Endothelial cell (in vitro differentiated cells): ENCODE data around the gene BNC2. TPM values are rescaled to one million over a fixed set of nuclear protein-coding genes. Genes with fewer than 3 reads are reported as not detected.

ENCODE experiments used
- DNase-seq: peaks from one replicate; pipeline ENCODE4 v3.0.0; 2021; ENCODE audit warnings: low spot score
- H3K27ac Mint-ChIP-seq: one replicate; pipeline ENCODE4 v1.8.0; 2021; ENCODE audit warnings: mixed read lengths, inconsistent platforms; ENCODE audit not compliant: unreplicated experiment
- H3K27me3 Mint-ChIP-seq: one replicate; pipeline ENCODE4 v1.8.0; 2021; ENCODE audit warnings: mild to moderate bottlenecking, moderate library complexity, mixed read lengths, inconsistent platforms; ENCODE audit not compliant: unreplicated experiment
- H3K36me3 Mint-ChIP-seq: one replicate; pipeline ENCODE4 v1.8.0; 2021; ENCODE audit warnings: mild to moderate bottlenecking, low read depth, mixed read lengths, inconsistent platforms; ENCODE audit not compliant: unreplicated experiment
- H3K4me1 Mint-ChIP-seq: one replicate; pipeline ENCODE4 v1.8.0; 2021; ENCODE audit warnings: mild to moderate bottlenecking, mixed read lengths, inconsistent platforms; ENCODE audit not compliant: unreplicated experiment
- H3K4me3 Mint-ChIP-seq: one replicate; pipeline ENCODE4 v1.8.0; 2021; ENCODE audit warnings: mild to moderate bottlenecking, mixed read lengths, inconsistent platforms; ENCODE audit not compliant: unreplicated experiment
- H3K9me3 Mint-ChIP-seq: one replicate; pipeline ENCODE4 v1.8.0; 2021; ENCODE audit warnings: mixed read lengths, inconsistent platforms; ENCODE audit not compliant: unreplicated experiment
- total RNA-seq: library from RNA; stranded (reverse); fragmentation: NEBNext Ultra II Directional; extraction: Animal tissue kit (Norgen Biotek cat#: 25700); gene quantifications from one replicate; pipeline ENCODE4 v1.2.1, GENCODE V29; 2021; ENCODE audit not compliant: unreplicated experiment
- TF ChIP-seq, protein P1 (sequence below): fragments of 200-600 bp; sonication (generic); IDR thresholded peaks from one replicate; pipeline ENCODE4 v1.5.0; 2021; ENCODE audit warnings: antibody characterized with exemption; ENCODE audit not compliant: unreplicated experiment

The BNC2 gene
- total RNA-seq, 1 donor from 2014 or later: 20.1 TPM

GRCh38 chr9:16398691-16399090 lies 471.8 kb downstream of the BNC2 start:
- H3K27me3 Mint-ChIP-seq: peaks cover 3% of the 10 kb centered on the region
- TF ChIP-seq, protein P1, sequence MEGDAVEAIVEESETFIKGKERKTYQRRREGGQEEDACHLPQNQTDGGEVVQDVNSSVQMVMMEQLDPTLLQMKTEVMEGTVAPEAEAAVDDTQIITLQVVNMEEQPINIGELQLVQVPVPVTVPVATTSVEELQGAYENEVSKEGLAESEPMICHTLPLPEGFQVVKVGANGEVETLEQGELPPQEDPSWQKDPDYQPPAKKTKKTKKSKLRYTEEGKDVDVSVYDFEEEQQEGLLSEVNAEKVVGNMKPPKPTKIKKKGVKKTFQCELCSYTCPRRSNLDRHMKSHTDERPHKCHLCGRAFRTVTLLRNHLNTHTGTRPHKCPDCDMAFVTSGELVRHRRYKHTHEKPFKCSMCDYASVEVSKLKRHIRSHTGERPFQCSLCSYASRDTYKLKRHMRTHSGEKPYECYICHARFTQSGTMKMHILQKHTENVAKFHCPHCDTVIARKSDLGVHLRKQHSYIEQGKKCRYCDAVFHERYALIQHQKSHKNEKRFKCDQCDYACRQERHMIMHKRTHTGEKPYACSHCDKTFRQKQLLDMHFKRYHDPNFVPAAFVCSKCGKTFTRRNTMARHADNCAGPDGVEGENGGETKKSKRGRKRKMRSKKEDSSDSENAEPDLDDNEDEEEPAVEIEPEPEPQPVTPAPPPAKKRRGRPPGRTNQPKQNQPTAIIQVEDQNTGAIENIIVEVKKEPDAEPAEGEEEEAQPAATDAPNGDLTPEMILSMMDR: no peak
- peaks cover 5% of the 10 kb centered on the region for H3K9me3 Mint-ChIP-seq
- peaks cover 5% of the 10 kb centered on the region for H3K36me3 Mint-ChIP-seq
- H3K27ac Mint-ChIP-seq: no peak overlapping the region
- peaks cover 3% of the 10 kb centered on the region for H3K4me1 Mint-ChIP-seq
- H3K4me3 Mint-ChIP-seq: no peak overlapping the region
- no peak for DNase-seq

DNA sequence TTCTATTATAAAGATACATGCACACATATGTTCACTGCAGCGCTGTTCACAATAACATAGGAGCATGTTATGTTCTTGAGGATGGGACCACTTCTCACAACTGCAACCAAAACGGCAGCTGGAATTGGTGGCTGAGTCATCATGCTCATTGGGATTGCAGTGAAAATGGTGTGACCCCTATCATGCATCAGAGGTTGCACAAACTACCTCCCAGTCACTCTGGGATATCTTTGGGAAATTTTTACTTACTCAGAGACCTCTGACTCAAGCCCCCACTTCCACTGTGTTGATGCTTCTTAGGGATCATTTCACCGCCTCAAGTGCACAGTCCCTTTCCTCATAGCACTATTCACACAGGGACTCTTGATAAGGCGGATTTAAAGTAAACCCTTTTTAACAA lies 474.1 kb downstream of the BNC2 start:
- peaks cover 5% of the 10 kb centered on the region for H3K36me3 Mint-ChIP-seq
- H3K4me1 Mint-ChIP-seq: peaks cover 3% of the 10 kb centered on the region
- no peak overlapping the region for H3K4me3 Mint-ChIP-seq
- no peak for DNase-seq
- peaks cover 5% of the 10 kb centered on the region for H3K9me3 Mint-ChIP-seq
- H3K27ac Mint-ChIP-seq: no peak overlapping the region
- TF ChIP-seq, protein P1: no peak
- peaks cover 3% of the 10 kb centered on the region for H3K27me3 Mint-ChIP-seq

GRCh38 chr9:16391369-16391768 lies 479.1 kb downstream of the BNC2 start:
- H3K36me3 Mint-ChIP-seq: peaks cover 5% of the 10 kb centered on the region

DNA sequence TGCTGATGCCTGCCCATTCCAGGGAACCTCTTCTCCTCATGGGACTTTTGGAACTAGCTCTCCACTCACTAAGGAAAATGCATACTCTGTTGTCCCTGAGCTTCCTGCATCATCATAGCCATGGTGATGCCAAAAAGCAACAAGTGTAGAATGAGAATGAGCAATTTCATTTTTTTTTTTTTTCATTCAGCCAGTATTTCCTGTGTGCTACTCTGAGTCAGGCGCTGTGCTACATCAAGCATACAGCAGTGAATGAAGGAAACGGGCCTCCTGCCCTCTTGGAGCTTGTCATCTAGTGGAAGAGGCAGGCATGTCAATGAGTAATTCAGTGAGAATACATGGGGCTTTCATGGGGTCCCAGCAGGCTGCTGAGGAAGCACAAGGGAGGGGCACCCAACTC lies 483.1 kb downstream of the BNC2 start:
- TF ChIP-seq, protein P1: no peak
- Mint-ChIP-seq H3K36me3 (no peaks in the 10 kb centered on the region), H3K27me3 (peaks cover 2% of the 10 kb centered on the region), H3K4me1 (peaks cover 7% of the 10 kb centered on the region), H3K4me3 (no peak overlapping the region), H3K9me3 (no peaks in the 10 kb centered on the region), H3K27ac (no peak overlapping the region)
- DNase-seq: no peak

More at GRCh38 chr9:16391369-16391768, 479.1 kb downstream of the BNC2 start:
- peaks cover 5% of the 10 kb centered on the region for H3K9me3 Mint-ChIP-seq
- TF ChIP-seq, protein P1: no peak
- H3K27me3 Mint-ChIP-seq: peaks cover 3% of the 10 kb centered on the region
- H3K27ac Mint-ChIP-seq: peak overlapping the region; percentile 63
- H3K4me1 Mint-ChIP-seq: peaks cover 7% of the 10 kb centered on the region
- no peak for DNase-seq
- H3K4me3 Mint-ChIP-seq: no peak overlapping the region

DNA sequence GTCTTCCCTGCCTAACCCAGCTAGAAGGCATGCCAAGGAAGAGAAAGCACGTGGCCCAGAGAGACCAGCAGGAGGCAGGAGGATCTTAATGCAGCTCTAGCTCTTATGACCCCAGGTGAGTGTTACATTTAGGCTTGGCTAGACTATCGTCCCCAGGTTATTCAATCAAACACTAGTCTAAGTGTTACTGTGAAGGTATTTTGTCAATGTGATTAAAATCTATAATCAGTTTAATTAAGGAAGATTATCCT lies 483.7 kb downstream of the BNC2 start:
- Mint-ChIP-seq H3K4me3 (no peak overlapping the region), H3K9me3 (no peaks in the 10 kb centered on the region)

More for the DNA sequence above, 483.7 kb downstream of the BNC2 start:
- no peak for DNase-seq
- Mint-ChIP-seq H3K36me3 (no peaks in the 10 kb centered on the region), H3K4me1 (peaks cover 11% of the 10 kb centered on the region), H3K27ac (no peak overlapping the region), H3K27me3 (peaks cover 2% of the 10 kb centered on the region)
- TF ChIP-seq, protein P1: no peak
